HG03432 (cell line): ENCODE data around the gene OR6C65.

ENCODE experiments used
- ATAC-seq: cut with Tn5 transposase; IDR thresholded peaks from one replicate; pipeline ENCODE4 v1.9.1; 2021; ENCODE audit warnings: mild to moderate bottlenecking, moderate library complexity; ENCODE audit not compliant: unreplicated experiment

Gene OR6C65

DNA sequence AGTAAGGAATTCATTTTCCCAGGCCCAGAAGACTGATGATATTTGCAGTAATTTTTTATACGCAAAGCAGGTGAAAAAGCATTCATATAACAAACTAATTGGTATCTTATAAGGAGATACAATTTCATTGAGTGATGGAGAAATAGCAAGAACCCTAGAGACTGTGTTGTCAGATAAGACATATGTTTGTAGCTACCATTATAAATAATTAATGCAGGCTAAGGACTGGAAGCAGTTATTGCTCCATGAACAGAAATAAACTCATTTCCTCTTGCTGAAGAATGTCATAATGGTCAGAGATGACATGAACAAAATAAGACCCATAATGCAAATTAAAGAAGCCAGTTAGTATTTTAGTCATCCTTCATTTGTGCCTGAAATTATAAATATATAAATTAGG lies 45.0 kb downstream of the OR6C65 start:
- ATAC-seq = no peak

DNA sequence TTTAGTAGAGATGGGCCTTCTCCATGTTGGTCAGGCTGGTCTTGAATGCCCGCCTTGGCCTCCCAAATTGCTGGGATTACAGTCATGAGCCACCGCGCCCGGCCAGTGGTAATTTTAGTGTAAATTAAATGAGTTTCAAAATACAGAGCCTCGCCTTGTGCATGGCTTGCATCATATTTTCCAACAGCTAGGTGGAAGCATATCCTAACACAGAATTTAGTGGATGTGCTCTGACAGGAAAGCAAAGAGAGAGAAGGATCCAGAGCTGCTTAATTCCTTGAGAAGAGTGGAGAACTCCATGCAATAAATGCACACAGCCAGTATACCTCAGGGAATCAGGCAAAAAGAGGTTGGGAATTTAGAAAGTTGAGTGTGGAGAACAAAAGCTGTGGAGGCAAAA lies 46.0 kb downstream of the OR6C65 start:
- no peak for ATAC-seq

DNA sequence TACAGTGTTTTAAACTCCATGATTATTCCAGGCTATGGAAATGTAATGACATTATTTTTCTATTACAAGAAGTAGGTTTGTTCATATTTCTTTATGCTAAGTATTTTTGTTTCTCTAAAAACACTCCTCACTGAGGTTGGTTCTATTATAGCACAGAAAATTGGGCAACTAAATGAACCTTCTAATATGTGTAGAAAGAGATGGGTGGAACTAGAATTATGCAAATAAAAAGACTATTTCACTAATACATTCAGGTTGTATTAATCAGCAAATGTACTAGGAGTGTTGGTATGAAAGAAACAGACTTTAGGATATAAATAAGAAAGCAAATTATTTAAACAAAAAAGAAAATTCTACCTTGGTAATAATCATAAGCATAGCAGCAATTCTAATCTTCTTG lies 48.5 kb downstream of the OR6C65 start:
- no peak for ATAC-seq
